ENCODE measurements around the gene TEX11. TPM values are rescaled to one million over a fixed set of nuclear protein-coding genes. Genes with fewer than 3 reads are reported as not detected.
A peak's percentile ranks its signal among the peaks of the same experiment; 100 is the strongest.
"Not testable (repeated sequence)": the region's sequence is repeated elsewhere in the genome, so short reads cannot be mapped to it uniquely, and the experiment has no call there.

TEX11 gene
- not detected for total RNA-seq

DNA sequence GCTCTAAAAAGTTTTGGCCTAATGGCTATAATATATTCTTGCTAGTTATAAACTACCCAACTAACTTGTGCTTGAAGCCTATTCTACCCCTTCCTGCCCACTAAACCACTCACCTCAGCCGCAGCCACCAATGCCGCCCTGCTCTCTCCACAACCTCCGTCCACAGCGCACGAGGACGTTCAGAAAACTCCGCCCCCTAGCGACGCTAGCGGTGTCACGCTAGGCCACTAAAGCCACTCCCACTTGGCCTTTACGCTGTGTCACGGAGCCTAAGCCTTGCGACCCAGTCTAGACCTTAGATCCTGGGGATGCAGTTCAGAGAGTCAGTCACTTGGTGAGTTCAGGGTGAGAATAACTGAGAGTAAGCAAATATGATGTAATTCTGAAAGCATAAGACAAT is at the start of gene TEX11:
TEX11 (minus strand) TSS at position 171 of the 400 bp plus-strand sequence. CDS start 922 bp downstream, outside the sequence.
- DNase-seq (no peak), ATAC-seq (ENCODE audit: low read depth) (no peak)
- Mint-ChIP-seq H3K36me3 (no peaks in the 10 kb centered on the region), H3K9me3 (no peaks in the 10 kb centered on the region), H3K4me3 (no peak within 1 kb of the TSS), H3K27me3 (no peaks in the 10 kb centered on the region), H3K4me1 (no peaks in the 10 kb centered on the region), H3K27ac (peak within 1 kb of the TSS; percentile 42)
- POLR2A ChIA-PET = no interaction called here

GRCh38 chrX:70954871-70955270 is 46.4 kb upstream of the TEX11 start:
- Mint-ChIP-seq H3K36me3 (no peaks in the 10 kb centered on the region), H3K9me3 (peaks cover 2% of the 10 kb centered on the region), H3K4me1 (peaks cover 2% of the 10 kb centered on the region), H3K4me3 (no peak overlapping the region), H3K27ac (no peak overlapping the region), H3K27me3 (peaks cover 3% of the 10 kb centered on the region)
- ATAC-seq (ENCODE audit: low read depth) (no peak), DNase-seq (no peak)
- POLR2A ChIA-PET = no interaction called here

GRCh38 chrX:70924294-70924911 is 15.9 kb upstream of the TEX11 start:
- Mint-ChIP-seq H3K4me3 (no peak overlapping the region), H3K27ac (no peak overlapping the region), H3K27me3 (peaks cover 2% of the 10 kb centered on the region), H3K4me1 (peaks cover 5% of the 10 kb centered on the region), H3K9me3 (no peaks in the 10 kb centered on the region), H3K36me3 (no peaks in the 10 kb centered on the region)
- POLR2A ChIA-PET = no interaction called here
- no peak for DNase-seq
- ATAC-seq (ENCODE audit: low read depth) = no peak

DNA sequence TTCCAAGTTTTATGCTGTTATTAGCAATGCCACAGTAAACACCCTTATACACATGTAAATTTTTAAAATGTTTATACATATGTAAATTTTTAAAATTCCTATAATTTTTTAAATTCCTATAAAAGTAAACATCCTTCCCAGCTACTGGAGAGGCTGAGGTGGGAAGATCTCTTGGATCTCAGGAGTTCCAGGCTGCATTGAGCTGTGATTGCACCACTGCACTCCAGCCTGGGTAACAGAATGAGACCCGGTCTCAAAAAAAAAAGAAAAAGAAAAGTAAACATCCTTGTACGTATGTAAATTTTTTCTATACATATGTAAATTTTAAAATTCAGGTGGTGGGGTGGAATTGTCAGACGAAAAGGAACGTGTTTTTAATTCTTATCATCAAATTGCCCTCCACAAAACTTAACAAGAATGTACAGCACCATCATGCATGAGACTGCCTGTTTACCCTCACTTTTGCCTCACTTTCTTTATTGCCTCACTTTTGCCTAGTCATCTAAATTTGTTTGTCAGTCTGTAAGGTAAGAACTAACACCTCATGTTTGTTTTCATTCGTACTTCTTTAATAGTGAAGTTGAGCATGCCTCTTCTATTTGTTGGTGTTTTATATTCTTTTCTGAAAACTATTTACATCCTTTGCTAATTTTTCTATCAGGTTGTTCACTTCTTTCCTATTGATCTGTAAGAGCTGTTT is 14.4 kb upstream of the TEX11 start:
- DNase-seq (no peak), ATAC-seq (ENCODE audit: low read depth) (no peak)
- POLR2A ChIA-PET = no interaction called here
- Mint-ChIP-seq H3K27me3 (peaks cover 2% of the 10 kb centered on the region), H3K27ac (no peak overlapping the region), H3K36me3 (no peaks in the 10 kb centered on the region), H3K4me1 (peaks cover 5% of the 10 kb centered on the region), H3K4me3 (no peak overlapping the region), H3K9me3 (no peaks in the 10 kb centered on the region)

DNA sequence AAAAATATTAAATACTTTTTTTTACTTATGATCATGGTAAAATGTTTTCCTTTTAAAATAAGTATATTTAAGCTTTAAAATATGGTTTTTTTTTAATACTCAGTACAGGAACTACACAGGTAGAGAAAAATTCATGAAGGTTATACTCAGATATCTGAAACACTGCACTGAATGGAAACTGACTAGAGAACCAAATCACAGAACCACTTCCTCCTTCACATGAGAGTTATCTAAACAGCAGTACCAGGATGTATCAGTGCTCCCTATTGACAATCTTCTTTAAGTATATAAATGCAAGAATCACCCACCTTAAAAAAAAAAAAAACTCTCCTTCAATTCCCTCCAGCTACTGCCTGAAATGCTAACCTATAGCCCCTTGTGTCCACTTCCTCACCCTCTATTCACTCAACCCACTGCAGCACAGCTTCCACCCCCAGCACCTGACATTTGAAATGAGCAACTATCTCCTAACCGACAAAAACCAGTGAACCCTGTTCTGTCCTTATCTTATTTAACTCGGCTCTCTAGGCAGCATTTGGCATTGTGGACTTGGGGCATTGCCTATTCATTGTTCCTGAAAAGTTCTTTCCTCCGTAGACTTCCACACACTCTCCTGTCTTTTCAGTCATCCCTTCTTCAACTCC is 13.3 kb upstream of the TEX11 start:
- peak overlapping the region; percentile 37 for H3K27ac Mint-ChIP-seq
- no peak overlapping the region for H3K4me3 Mint-ChIP-seq
- POLR2A ChIA-PET = no interaction called here
- DNase-seq = no peak
- no peak for ATAC-seq (ENCODE audit: low read depth)
- H3K36me3 Mint-ChIP-seq = no peaks in the 10 kb centered on the region
- H3K4me1 Mint-ChIP-seq = peaks cover 5% of the 10 kb centered on the region
- H3K27me3 Mint-ChIP-seq = peaks cover 2% of the 10 kb centered on the region
- no peaks in the 10 kb centered on the region for H3K9me3 Mint-ChIP-seq

GRCh38 chrX:70916754-70917153 is 8.2 kb upstream of the TEX11 start:
- Mint-ChIP-seq H3K27me3 (peaks cover 5% of the 10 kb centered on the region), H3K4me1 (peaks cover under 1% of the 10 kb centered on the region), H3K36me3 (no peaks in the 10 kb centered on the region), H3K4me3 (no peak overlapping the region), H3K27ac (no peak overlapping the region), H3K9me3 (no peaks in the 10 kb centered on the region)
- POLR2A ChIA-PET = no interaction called here
- ATAC-seq (ENCODE audit: low read depth) (peak; percentile 56), DNase-seq (no peak)

DNA sequence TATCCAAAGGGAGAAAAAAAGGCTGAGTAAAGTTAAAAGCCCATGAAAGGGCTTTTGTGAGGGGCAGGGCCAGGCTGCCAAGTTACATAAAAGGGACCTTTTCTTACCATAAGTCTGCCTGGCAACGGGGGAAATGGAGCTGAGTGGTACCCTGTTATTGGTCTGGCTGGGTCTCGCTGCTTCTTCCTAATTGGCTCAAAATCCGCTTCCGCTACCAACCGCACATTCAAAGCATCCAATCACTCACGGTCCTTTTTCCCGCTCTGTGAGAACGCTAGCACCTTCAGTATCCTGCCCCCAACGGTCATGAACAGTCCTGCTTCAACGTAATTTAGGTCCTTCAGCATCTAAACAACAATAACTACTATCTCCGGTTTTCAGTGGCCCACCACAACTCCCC is 611 bp downstream of the TEX11 start:
- no peaks in the 10 kb centered on the region for H3K27me3 Mint-ChIP-seq
- no peaks in the 10 kb centered on the region for H3K9me3 Mint-ChIP-seq
- H3K36me3 Mint-ChIP-seq = no peaks in the 10 kb centered on the region
- no peaks in the 10 kb centered on the region for H3K4me1 Mint-ChIP-seq
- H3K27ac Mint-ChIP-seq = no peak overlapping the region
- no peak for DNase-seq
- no peak overlapping the region for H3K4me3 Mint-ChIP-seq
- no peak for ATAC-seq (ENCODE audit: low read depth)
- POLR2A ChIA-PET = no interaction called here

DNA sequence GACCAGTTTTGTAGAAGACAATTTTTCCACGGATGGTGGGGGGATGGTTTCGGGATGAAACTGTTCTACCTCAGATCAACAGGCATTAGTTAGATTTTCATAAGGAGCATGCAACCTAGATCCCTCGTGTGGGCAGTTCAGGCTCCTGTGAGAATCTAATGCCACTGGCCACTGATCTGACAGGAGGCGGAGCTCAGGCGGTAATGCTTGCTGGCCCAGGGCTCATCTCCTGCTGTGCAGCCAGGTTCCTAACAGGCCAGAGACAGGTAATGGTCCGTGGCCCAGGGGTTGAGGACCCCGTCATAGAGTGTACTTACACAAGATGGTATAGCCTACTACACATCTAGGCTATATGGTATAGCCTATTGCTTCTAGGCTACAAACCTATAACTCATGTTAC is 7.0 kb downstream of the TEX11 start:
- POLR2A ChIA-PET = no interaction called here
- H3K27me3 Mint-ChIP-seq = no peaks in the 10 kb centered on the region
- H3K36me3 Mint-ChIP-seq = no peaks in the 10 kb centered on the region
- DNase-seq (no peak), ATAC-seq (ENCODE audit: low read depth) (no peak)
- H3K9me3 Mint-ChIP-seq = no peaks in the 10 kb centered on the region
- H3K4me3 Mint-ChIP-seq = no peak overlapping the region
- no peaks in the 10 kb centered on the region for H3K4me1 Mint-ChIP-seq
- H3K27ac Mint-ChIP-seq = no peak overlapping the region

DNA sequence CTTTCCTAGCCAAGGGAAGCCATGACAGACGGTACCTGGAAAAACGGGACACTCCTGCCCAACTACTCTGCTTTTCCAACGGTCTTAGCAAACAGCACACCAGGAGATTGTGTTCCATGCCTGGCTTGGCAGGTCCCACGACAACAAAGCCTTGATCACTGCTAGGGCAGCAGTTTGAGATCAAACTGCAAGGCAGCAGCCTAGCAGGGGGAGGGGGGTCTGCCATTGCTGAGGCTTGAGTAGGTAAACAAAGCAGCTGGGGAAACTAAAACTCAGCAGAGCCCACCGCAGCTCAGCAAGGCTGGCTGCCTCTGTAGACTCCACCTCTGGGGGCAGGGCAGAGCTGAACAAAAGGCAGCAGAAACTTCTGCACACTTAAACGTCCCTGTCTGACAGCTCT is 18.1 kb downstream of the TEX11 start:
- ATAC-seq (ENCODE audit: low read depth); POLR2A ChIA-PET; H3K9me3 Mint-ChIP-seq; H3K4me3 Mint-ChIP-seq; H3K27ac Mint-ChIP-seq; H3K36me3 Mint-ChIP-seq; H3K4me1 Mint-ChIP-seq; DNase-seq: not testable (repeated sequence)
- peaks cover 12% of the 10 kb centered on the region for H3K27me3 Mint-ChIP-seq

DNA sequence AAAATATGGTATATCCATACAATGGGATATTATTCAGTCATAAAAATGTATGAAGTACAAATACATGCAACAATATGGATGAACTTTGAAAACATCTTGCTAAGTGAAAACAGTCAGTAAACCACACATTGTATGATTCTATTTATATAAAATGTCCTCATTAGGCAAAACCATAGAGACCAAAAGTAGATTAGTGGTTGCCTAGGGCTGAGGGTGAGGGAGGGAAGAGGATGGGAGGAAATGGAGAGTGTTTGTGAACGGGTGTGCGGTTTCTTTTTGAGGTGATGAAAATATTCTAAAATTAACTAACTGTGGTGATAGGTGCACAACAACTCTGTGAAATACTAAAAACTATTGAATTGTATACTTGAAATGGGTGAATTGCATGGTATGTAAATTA is 29.6 kb downstream of the TEX11 start:
- H3K4me3 Mint-ChIP-seq = no peak overlapping the region
- H3K4me1 Mint-ChIP-seq = peaks cover 6% of the 10 kb centered on the region
- peaks cover 1% of the 10 kb centered on the region for H3K9me3 Mint-ChIP-seq
- ATAC-seq (ENCODE audit: low read depth) (no peak), DNase-seq (no peak)
- POLR2A ChIA-PET = no interaction called here
- no peaks in the 10 kb centered on the region for H3K27me3 Mint-ChIP-seq
- H3K36me3 Mint-ChIP-seq = no peaks in the 10 kb centered on the region
- H3K27ac Mint-ChIP-seq = no peak overlapping the region

- POLR2A ChIA-PET = no interaction called here
- Mint-ChIP-seq H3K36me3 (no peaks in the 10 kb centered on the region), H3K9me3 (no peaks in the 10 kb centered on the region), H3K27ac (no peak overlapping the region), H3K4me1 (no peaks in the 10 kb centered on the region), H3K4me3 (no peak overlapping the region), H3K27me3 (peaks cover 7% of the 10 kb centered on the region)
- ATAC-seq (ENCODE audit: low read depth) (no peak), DNase-seq (no peak)
Measured at GRCh38 chrX:70852294-70852693, 56.2 kb downstream of the TEX11 start.

DNA sequence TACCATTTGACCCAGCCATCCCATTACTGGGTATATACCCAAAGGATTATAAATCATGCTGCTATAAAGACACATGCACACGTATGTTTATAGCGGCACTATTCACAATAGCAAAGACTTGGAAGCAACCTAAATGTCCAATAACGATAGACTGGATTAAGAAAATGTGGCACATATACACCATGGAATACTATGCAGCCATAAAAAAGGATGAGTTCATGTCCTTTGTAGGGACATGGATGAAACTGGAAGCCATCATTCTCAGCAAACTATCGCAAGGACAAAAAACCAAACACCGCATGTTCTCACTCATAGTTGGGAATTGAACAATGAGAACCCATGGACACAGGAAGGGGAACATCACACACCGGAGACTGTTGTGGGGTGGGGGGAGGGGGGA is 64.4 kb downstream of the TEX11 start:
- ATAC-seq (ENCODE audit: low read depth); H3K27ac Mint-ChIP-seq; H3K9me3 Mint-ChIP-seq; H3K4me3 Mint-ChIP-seq; H3K4me1 Mint-ChIP-seq; DNase-seq; H3K27me3 Mint-ChIP-seq; POLR2A ChIA-PET; H3K36me3 Mint-ChIP-seq: not testable (repeated sequence)

- not testable (repeated sequence) for ATAC-seq (ENCODE audit: low read depth)
Measured at GRCh38 chrX:70843620-70844019, 64.9 kb downstream of the TEX11 start.

DNA sequence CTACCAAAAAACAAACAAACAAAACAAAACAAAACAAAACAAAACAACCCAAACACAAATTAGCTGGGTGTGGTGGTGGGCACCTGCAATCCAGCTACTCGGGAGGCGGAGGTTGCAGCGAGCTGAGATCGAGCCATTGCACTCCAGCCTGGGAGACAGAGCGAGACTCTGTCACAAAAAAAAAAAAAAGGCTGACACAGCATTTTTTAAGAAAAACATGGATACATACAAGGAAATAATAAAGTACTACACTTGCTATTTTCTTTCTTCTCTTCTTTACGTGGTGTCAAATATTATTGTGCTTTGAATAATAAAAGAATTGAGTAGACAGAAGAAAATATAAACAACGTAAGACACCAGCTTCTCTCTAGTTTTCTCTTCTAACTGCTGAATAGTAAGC is 73.9 kb downstream of the TEX11 start:
- DNase-seq = no peak
- POLR2A ChIA-PET = no interaction called here
- no peaks in the 10 kb centered on the region for H3K4me1 Mint-ChIP-seq
- ATAC-seq (ENCODE audit: low read depth) = no peak
- H3K27ac Mint-ChIP-seq = no peak overlapping the region
- H3K36me3 Mint-ChIP-seq = no peaks in the 10 kb centered on the region
- no peaks in the 10 kb centered on the region for H3K9me3 Mint-ChIP-seq
- H3K4me3 Mint-ChIP-seq = no peak overlapping the region
- H3K27me3 Mint-ChIP-seq = peaks cover 4% of the 10 kb centered on the region

More at GRCh38 chrX:70843620-70844019, 64.9 kb downstream of the TEX11 start:
- H3K4me3 Mint-ChIP-seq, H3K4me1 Mint-ChIP-seq, POLR2A ChIA-PET, DNase-seq, H3K9me3 Mint-ChIP-seq, H3K27ac Mint-ChIP-seq, H3K36me3 Mint-ChIP-seq, H3K27me3 Mint-ChIP-seq: not testable (repeated sequence)

All from activated naive CD8-positive, alpha-beta T cell treated with anti-CD3 and anti-CD28 coated beads, Interleukin-2, amount 10 ng/mL, durations not matched to agents 7 days and 5 days (primary cell).